Activated CD4-positive, alpha-beta memory T cell treated with anti-CD3 and anti-CD28 coated beads, Interleukin-2, amount 10 ng/mL, durations not matched to agents 7 days and 5 days (primary cell): ENCODE data around the gene ARHGEF38. TPM values are rescaled to one million over a fixed set of nuclear protein-coding genes. Genes with fewer than 3 reads are reported as not detected.

Source experiments
- CTCF ChIA-PET: fragments of 350-600 bp; sonication (Branson Sonifier 250); formaldehyde crosslinking; loops from one replicate; lab custom pipeline; 2021; ENCODE audit warnings: antibody characterized with exemption, inconsistent platforms; lab: Charles Lee
- POLR2A ChIA-PET: fragments of 350-600 bp; sonication (Branson Sonifier 250); formaldehyde crosslinking; loops from one replicate; lab custom pipeline; 2021; ENCODE audit warnings: antibody characterized with exemption; lab: Charles Lee
- DNase-seq: peaks from one replicate; pipeline ENCODE4 v3.0.0-alpha.2; 2020
- H3K27ac Mint-ChIP-seq: one replicate; pipeline ENCODE4 v1.8.0; 2021; ENCODE audit warnings: mild to moderate bottlenecking, mixed read lengths
- H3K27me3 Mint-ChIP-seq: one replicate; pipeline ENCODE4 v1.8.0; 2021; ENCODE audit warnings: mixed read lengths
- H3K36me3 Mint-ChIP-seq: one replicate; pipeline ENCODE4 v1.8.0; 2021; ENCODE audit warnings: low read depth, mixed read lengths
- H3K4me1 Mint-ChIP-seq: one replicate; pipeline ENCODE4 v1.8.0; 2021; ENCODE audit warnings: mixed read lengths
- H3K4me3 Mint-ChIP-seq: one replicate; pipeline ENCODE4 v1.8.0; 2021; ENCODE audit warnings: mild to moderate bottlenecking, mixed read lengths
- H3K9me3 Mint-ChIP-seq: one replicate; pipeline ENCODE4 v1.8.0; 2021; ENCODE audit warnings: mixed read lengths
- total RNA-seq, 2 experiments: library from RNA; stranded (reverse); gene quantifications; one replicate each; pipeline ENCODE4 v1.2.3, GENCODE V29; 2021

Gene ARHGEF38
- not detected for total RNA-seq

- H3K27ac Mint-ChIP-seq, result no peak within 1 kb of the TSS
- CTCF ChIA-PET, result no interaction called here
- H3K4me3 Mint-ChIP-seq, result no peak within 1 kb of the TSS
- DNase-seq, result no peak
- peaks cover 12% of the 10 kb centered on the region for H3K27me3 Mint-ChIP-seq
- no peaks in the 10 kb centered on the region for H3K4me1 Mint-ChIP-seq
- POLR2A ChIA-PET, result no interaction called here
- H3K36me3 Mint-ChIP-seq, result no peaks in the 10 kb centered on the region
- no peaks in the 10 kb centered on the region for H3K9me3 Mint-ChIP-seq
Observed at GRCh38 chr4:105551965-105552746, at the start of gene ARHGEF38. Gene ARHGEF38, plus strand, starts transcription at chr4:105552620. Its CDS starts 146 bp downstream, at chr4:105552766.

GRCh38 chr4:105503484-105503883 is 48.9 kb upstream of the ARHGEF38 start:
- no peaks in the 10 kb centered on the region for H3K9me3 Mint-ChIP-seq
- H3K4me3 Mint-ChIP-seq, result no peak overlapping the region
- ChIA-PET POLR2A (no interaction called here), CTCF (interaction anchor here (1.1 kb wide), 1 partner anchor 18 kb away, joined by 3 read pairs; no protein-coding TSS in a partner anchor)
- no peaks in the 10 kb centered on the region for H3K4me1 Mint-ChIP-seq
- DNase-seq, result no peak
- no peaks in the 10 kb centered on the region for H3K36me3 Mint-ChIP-seq
- H3K27ac Mint-ChIP-seq, result no peak overlapping the region
- no peaks in the 10 kb centered on the region for H3K27me3 Mint-ChIP-seq

- DNase-seq, result no peak
- ChIA-PET CTCF (no interaction called here), POLR2A (no interaction called here)
- no peaks in the 10 kb centered on the region for H3K4me1 Mint-ChIP-seq
- no peak overlapping the region for H3K4me3 Mint-ChIP-seq
- no peaks in the 10 kb centered on the region for H3K9me3 Mint-ChIP-seq
- H3K36me3 Mint-ChIP-seq, result no peaks in the 10 kb centered on the region
- no peaks in the 10 kb centered on the region for H3K27me3 Mint-ChIP-seq
- no peak overlapping the region for H3K27ac Mint-ChIP-seq
Observed at GRCh38 chr4:105504744-105505143, 47.7 kb upstream of the ARHGEF38 start.

- no peak overlapping the region for H3K27ac Mint-ChIP-seq
- DNase-seq, result no peak
- H3K36me3 Mint-ChIP-seq, result no peaks in the 10 kb centered on the region
- peaks cover 14% of the 10 kb centered on the region for H3K27me3 Mint-ChIP-seq
- ChIA-PET CTCF (no interaction called here), POLR2A (no interaction called here)
- H3K4me3 Mint-ChIP-seq, result no peak overlapping the region
- H3K9me3 Mint-ChIP-seq, result no peaks in the 10 kb centered on the region
- no peaks in the 10 kb centered on the region for H3K4me1 Mint-ChIP-seq
Observed at GRCh38 chr4:105509291-105509690, 43.1 kb upstream of the ARHGEF38 start.

GRCh38 chr4:105509714-105510113 is 42.7 kb upstream of the ARHGEF38 start:
- DNase-seq, result no peak
- CTCF ChIA-PET, result no interaction called here
- Mint-ChIP-seq H3K4me3 (no peak overlapping the region), H3K9me3 (no peaks in the 10 kb centered on the region), H3K27ac (no peak overlapping the region), H3K27me3 (peaks cover 14% of the 10 kb centered on the region), H3K4me1 (no peaks in the 10 kb centered on the region), H3K36me3 (no peaks in the 10 kb centered on the region)
- POLR2A ChIA-PET, result no interaction called here

GRCh38 chr4:105510245-105510644 is 42.2 kb upstream of the ARHGEF38 start:
- DNase-seq, result no peak
- Mint-ChIP-seq H3K4me3 (no peak overlapping the region), H3K9me3 (no peaks in the 10 kb centered on the region), H3K4me1 (no peaks in the 10 kb centered on the region), H3K27ac (no peak overlapping the region), H3K27me3 (peaks cover 15% of the 10 kb centered on the region), H3K36me3 (no peaks in the 10 kb centered on the region)
- ChIA-PET CTCF (no interaction called here), POLR2A (no interaction called here)

- Mint-ChIP-seq H3K36me3 (no peaks in the 10 kb centered on the region), H3K9me3 (no peaks in the 10 kb centered on the region), H3K27me3 (peaks cover 12% of the 10 kb centered on the region), H3K27ac (no peak overlapping the region), H3K4me3 (no peak overlapping the region), H3K4me1 (no peaks in the 10 kb centered on the region)
- ChIA-PET CTCF (interaction anchor here (0.7 to 1.1 kb wide), 3 partner anchors 12 to 29 kb away, joined by 3 read pairs; no protein-coding TSS in a partner anchor), POLR2A (no interaction called here)
- DNase-seq, result no peak
Observed at GRCh38 chr4:105520819-105521790, 31.3 kb upstream of the ARHGEF38 start.

GRCh38 chr4:105526656-105527055 is 25.8 kb upstream of the ARHGEF38 start:
- DNase-seq, result no peak
- Mint-ChIP-seq H3K36me3 (no peaks in the 10 kb centered on the region), H3K27ac (no peak overlapping the region), H3K4me1 (no peaks in the 10 kb centered on the region), H3K27me3 (peaks cover 12% of the 10 kb centered on the region), H3K4me3 (no peak overlapping the region), H3K9me3 (no peaks in the 10 kb centered on the region)
- CTCF ChIA-PET, result no interaction called here
- POLR2A ChIA-PET, result no interaction called here

- Mint-ChIP-seq H3K27me3 (peaks cover 12% of the 10 kb centered on the region), H3K4me1 (no peaks in the 10 kb centered on the region)
- CTCF ChIA-PET, result no interaction called here
Observed at GRCh38 chr4:105527081-105527480, 25.3 kb upstream of the ARHGEF38 start.

GRCh38 chr4:105536601-105537000 is 15.8 kb upstream of the ARHGEF38 start:
- peaks cover 20% of the 10 kb centered on the region for H3K27me3 Mint-ChIP-seq
- no peak overlapping the region for H3K27ac Mint-ChIP-seq
- no peaks in the 10 kb centered on the region for H3K9me3 Mint-ChIP-seq
- no peak for DNase-seq
- no peaks in the 10 kb centered on the region for H3K36me3 Mint-ChIP-seq
- POLR2A ChIA-PET, result no interaction called here
- H3K4me3 Mint-ChIP-seq, result no peak overlapping the region
- peaks cover 7% of the 10 kb centered on the region for H3K4me1 Mint-ChIP-seq
- CTCF ChIA-PET, result no interaction called here

More at GRCh38 chr4:105527081-105527480, 25.3 kb upstream of the ARHGEF38 start:
- no peaks in the 10 kb centered on the region for H3K9me3 Mint-ChIP-seq
- no peak overlapping the region for H3K27ac Mint-ChIP-seq
- H3K36me3 Mint-ChIP-seq, result no peaks in the 10 kb centered on the region
- H3K4me3 Mint-ChIP-seq, result no peak overlapping the region
- DNase-seq, result no peak
- POLR2A ChIA-PET, result no interaction called here

GRCh38 chr4:105541420-105541819 is 11.0 kb upstream of the ARHGEF38 start:
- CTCF ChIA-PET, result no interaction called here
- no peak for DNase-seq
- Mint-ChIP-seq H3K36me3 (no peaks in the 10 kb centered on the region), H3K27me3 (peaks cover 22% of the 10 kb centered on the region), H3K4me1 (peaks cover 10% of the 10 kb centered on the region), H3K27ac (no peak overlapping the region), H3K9me3 (no peaks in the 10 kb centered on the region), H3K4me3 (no peak overlapping the region)
- POLR2A ChIA-PET, result no interaction called here

- H3K4me1 Mint-ChIP-seq, result peaks cover 10% of the 10 kb centered on the region
- H3K27ac Mint-ChIP-seq, result no peak overlapping the region
- peaks cover 17% of the 10 kb centered on the region for H3K27me3 Mint-ChIP-seq
- H3K9me3 Mint-ChIP-seq, result no peaks in the 10 kb centered on the region
- POLR2A ChIA-PET, result no interaction called here
- CTCF ChIA-PET, result no interaction called here
- no peak overlapping the region for H3K4me3 Mint-ChIP-seq
- no peaks in the 10 kb centered on the region for H3K36me3 Mint-ChIP-seq
- no peak for DNase-seq
Observed at GRCh38 chr4:105542039-105542438, 10.4 kb upstream of the ARHGEF38 start.

GRCh38 chr4:105543346-105543745 is 9.1 kb upstream of the ARHGEF38 start:
- Mint-ChIP-seq H3K4me1 (peaks cover 10% of the 10 kb centered on the region), H3K27me3 (peaks cover 15% of the 10 kb centered on the region), H3K36me3 (no peaks in the 10 kb centered on the region), H3K9me3 (no peaks in the 10 kb centered on the region), H3K4me3 (no peak overlapping the region), H3K27ac (no peak overlapping the region)
- ChIA-PET POLR2A (no interaction called here), CTCF (no interaction called here)
- no peak for DNase-seq
